ENCODE measurements around the gene KRTAP4-16. TPM values are rescaled to one million over a fixed set of nuclear protein-coding genes. Genes with fewer than 3 reads are reported as not detected.

The KRTAP4-16 gene
- total RNA-seq, 1 donor from 2014 or later, result not detected

- peaks cover 11% of the 10 kb centered on the region for H3K9me3 Mint-ChIP-seq
- H3K36me3 Mint-ChIP-seq (ENCODE audit: low read depth), result no peaks in the 10 kb centered on the region
- ATAC-seq (ENCODE audit: low read depth), result no peak
- H3K4me3 Mint-ChIP-seq, result no peak overlapping the region
- intact Hi-C loops (cut with micrococcal nuclease), result no loop called here
- no peak for TF ChIP-seq CTCF (IDR thresholded peaks at IDR 0.05)
- ChIA-PET CTCF (no interaction called here), POLR2A (no interaction called here)
- DNase-seq, result no peak
- peaks cover 34% of the 10 kb centered on the region for H3K27me3 Mint-ChIP-seq
- no peaks in the 10 kb centered on the region for H3K4me1 Mint-ChIP-seq
- no peak overlapping the region for H3K27ac Mint-ChIP-seq
These were observed 48.0 kb downstream of the KRTAP4-16 start for GRCh38 chr17:41054025-41054424.

GRCh38 chr17:41052566-41052965 is 49.4 kb downstream of the KRTAP4-16 start:
- Mint-ChIP-seq H3K27me3 (peaks cover 30% of the 10 kb centered on the region), H3K27ac (no peak overlapping the region), H3K4me1 (no peaks in the 10 kb centered on the region), H3K9me3 (peaks cover 9% of the 10 kb centered on the region), H3K4me3 (no peak overlapping the region), H3K36me3 (ENCODE audit: low read depth) (no peaks in the 10 kb centered on the region)
- intact Hi-C loops (cut with micrococcal nuclease), result no loop called here
- POLR2A ChIA-PET, result no interaction called here
- TF ChIP-seq CTCF (IDR thresholded peaks at IDR 0.05), result no peak
- CTCF ChIA-PET, result no interaction called here
- no peak for DNase-seq
- no peak for ATAC-seq (ENCODE audit: low read depth)

Other genes starting within 250 kb of the KRTAP4-16 start
- gene KRT12, start 235.0 kb downstream of the KRTAP4-16 start, total RNA-seq, result not detected in 2 replicates
- gene KRT20, start 217.0 kb downstream of the KRTAP4-16 start, total RNA-seq, result not detected in 2 replicates
- gene KRT23, start 164.6 kb downstream of the KRTAP4-16 start, total RNA-seq, result not detected in 2 replicates
- not detected in 2 replicates for gene KRT39, start 135.3 kb downstream of the KRTAP4-16 start, total RNA-seq
- gene KRT40, start 117.9 kb downstream of the KRTAP4-16 start, total RNA-seq, result not detected in 2 replicates
- gene KRTAP3-3, start 108.0 kb downstream of the KRTAP4-16 start, total RNA-seq, result not detected in 2 replicates
- gene KRTAP3-2, start 102.3 kb downstream of the KRTAP4-16 start, total RNA-seq, result not detected in 2 replicates
- not detected in 2 replicates for gene KRTAP3-1, start 93.1 kb downstream of the KRTAP4-16 start, total RNA-seq
- not detected in 2 replicates for gene KRTAP1-5, start 75.0 kb downstream of the KRTAP4-16 start, total RNA-seq
- gene KRTAP1-4, start 72.0 kb downstream of the KRTAP4-16 start, total RNA-seq, result not detected in 2 replicates
- gene KRTAP1-3, start 67.3 kb downstream of the KRTAP4-16 start, total RNA-seq, result not detected in 2 replicates
- not detected in 2 replicates for gene KRTAP1-1, start 60.8 kb downstream of the KRTAP4-16 start, total RNA-seq
- not detected in 2 replicates for gene KRTAP2-1, start 54.9 kb downstream of the KRTAP4-16 start, total RNA-seq
- not detected in 2 replicates for gene KRTAP2-2, start 47.0 kb downstream of the KRTAP4-16 start, total RNA-seq
- gene KRTAP2-3, start 42.1 kb downstream of the KRTAP4-16 start, total RNA-seq, result not detected in 2 replicates
- not detected in 2 replicates for gene KRTAP2-4, start 36.3 kb downstream of the KRTAP4-16 start, total RNA-seq
- not detected in 2 replicates for gene KRTAP4-7, start 18.1 kb downstream of the KRTAP4-16 start, total RNA-seq
- gene KRTAP4-8, start 4.1 kb downstream of the KRTAP4-16 start, total RNA-seq, result not detected in 2 replicates
- not detected in 2 replicates for gene KRTAP4-9, start 3.2 kb upstream of the KRTAP4-16 start, total RNA-seq
- not detected in 2 replicates for gene KRTAP4-11, start 16.2 kb upstream of the KRTAP4-16 start, total RNA-seq
- gene KRTAP4-12, start 22.0 kb upstream of the KRTAP4-16 start, total RNA-seq, result not detected in 2 replicates
- gene KRTAP4-6, start 38.3 kb upstream of the KRTAP4-16 start, total RNA-seq, result not detected in 2 replicates
- gene KRTAP4-5, start 47.6 kb upstream of the KRTAP4-16 start, total RNA-seq, result not detected in 2 replicates
- not detected in 2 replicates for gene KRTAP4-4, start 58.5 kb upstream of the KRTAP4-16 start, total RNA-seq
- not detected in 2 replicates for gene KRTAP4-3, start 66.0 kb upstream of the KRTAP4-16 start, total RNA-seq
- gene KRTAP4-2, start 76.0 kb upstream of the KRTAP4-16 start, total RNA-seq, result not detected in 2 replicates
- not detected in 2 replicates for gene KRTAP4-1, start 82.7 kb upstream of the KRTAP4-16 start, total RNA-seq
- gene KRTAP9-1, start 87.7 kb upstream of the KRTAP4-16 start, total RNA-seq, result not detected in 2 replicates
- gene KRTAP9-2, start 124.4 kb upstream of the KRTAP4-16 start, total RNA-seq, result not detected in 2 replicates
- not detected in 2 replicates for gene KRTAP9-3, start 130.2 kb upstream of the KRTAP4-16 start, total RNA-seq
- not detected in 2 replicates for gene KRTAP9-8, start 135.8 kb upstream of the KRTAP4-16 start, total RNA-seq
- not detected in 2 replicates for gene KRTAP9-4, start 147.5 kb upstream of the KRTAP4-16 start, total RNA-seq
- gene KRTAP9-9, start 153.2 kb upstream of the KRTAP4-16 start, total RNA-seq, result not detected in 2 replicates
- not detected in 2 replicates for gene KRTAP9-6, start 163.2 kb upstream of the KRTAP4-16 start, total RNA-seq
- not detected in 2 replicates for gene KRTAP9-7, start 173.5 kb upstream of the KRTAP4-16 start, total RNA-seq
- gene KRTAP29-1, start 200.6 kb upstream of the KRTAP4-16 start, total RNA-seq, result not detected in 2 replicates
- not detected in 2 replicates for gene KRTAP16-1, start 207.1 kb upstream of the KRTAP4-16 start, total RNA-seq
- not detected in 2 replicates for gene KRTAP17-1, start 213.5 kb upstream of the KRTAP4-16 start, total RNA-seq
- not detected in 2 replicates for gene KRT33A, start 248.6 kb upstream of the KRTAP4-16 start, total RNA-seq